Dermis blood vessel endothelial cell (primary cell): ENCODE data around the gene SMIM1. TPM values are rescaled to one million over a fixed set of nuclear protein-coding genes. Genes with fewer than 3 reads are reported as not detected.

Experiments
- DNase-seq: peaks from one replicate; pipeline ENCODE4 v3.0.0; 2010
- total RNA-seq: library from RNA; depleted of rRNA; stranded (reverse); fragments of >200 nt; gene quantifications from 2 replicates; pipeline ENCODE4 v1.2.3, GENCODE V29; 2014

Gene SMIM1
- total RNA-seq, 1 donor from 2014 or later = 1.5 TPM

GRCh38 chr1:3777647-3778589, 5.4 kb downstream of the SMIM1 start:
- DNase-seq = no peak

DNA sequence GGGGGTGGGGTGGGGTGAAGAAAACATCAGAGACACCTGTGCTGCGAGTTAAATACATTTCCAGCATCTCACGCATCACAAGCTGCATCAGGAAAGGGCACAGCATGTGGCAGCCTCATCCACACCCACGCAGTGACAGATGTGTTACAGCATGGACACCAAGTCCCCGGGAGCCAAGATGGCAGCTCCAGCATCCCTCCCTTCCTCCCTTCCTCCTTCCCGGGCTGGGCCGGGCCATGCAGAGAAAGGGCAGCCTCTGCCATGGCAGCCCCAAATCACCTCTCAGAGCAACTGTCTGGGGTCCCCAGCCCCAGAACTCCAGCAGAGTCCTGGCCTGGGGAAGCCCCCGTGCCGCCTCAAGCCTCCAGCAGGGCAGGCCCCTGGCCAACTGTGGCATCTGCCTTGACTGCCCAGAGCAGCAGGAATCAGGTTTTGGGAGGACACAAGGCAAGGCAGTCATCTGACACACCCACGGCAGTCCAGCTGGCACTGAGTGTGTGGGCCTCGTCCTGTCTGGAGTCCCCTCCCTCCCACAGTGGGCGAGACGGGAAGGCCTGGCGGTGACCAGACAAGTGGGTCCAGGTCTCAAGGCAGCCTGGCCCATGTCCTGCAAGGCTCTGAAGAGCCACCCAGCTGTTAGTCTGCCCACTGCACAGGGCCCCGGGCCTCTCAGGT, 6.2 kb downstream of the SMIM1 start:
- no peak for DNase-seq

- no peak for DNase-seq
Observed at GRCh38 chr1:3779265-3779911, 6.8 kb downstream of the SMIM1 start.

DNA sequence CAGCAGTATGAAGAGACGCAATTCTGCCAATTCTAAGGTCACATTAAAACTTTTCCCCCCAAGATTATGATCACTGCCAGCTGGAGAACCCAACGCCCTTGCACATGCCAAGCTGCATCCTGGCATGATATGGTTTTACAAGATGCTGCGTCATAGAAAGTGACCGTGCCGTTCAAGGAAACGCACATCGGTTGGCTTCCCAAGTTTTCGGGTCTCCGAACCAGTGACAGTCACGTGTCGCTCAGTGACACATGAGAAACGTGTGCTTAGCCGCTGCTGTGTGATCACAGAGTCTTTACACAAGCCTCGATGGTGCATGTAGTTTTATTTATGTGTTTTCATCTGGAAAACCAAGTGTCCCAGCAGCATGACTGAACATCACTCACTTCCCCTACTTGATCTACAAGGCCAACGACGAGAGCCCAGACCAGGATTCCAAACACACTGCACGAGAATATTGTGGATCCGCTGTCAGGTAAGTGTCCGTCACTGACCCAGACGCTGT, 7.4 kb downstream of the SMIM1 start:
- DNase-seq = no peak

- DNase-seq = no peak
Observed at GRCh38 chr1:3780901-3781300, 8.4 kb downstream of the SMIM1 start.

DNA sequence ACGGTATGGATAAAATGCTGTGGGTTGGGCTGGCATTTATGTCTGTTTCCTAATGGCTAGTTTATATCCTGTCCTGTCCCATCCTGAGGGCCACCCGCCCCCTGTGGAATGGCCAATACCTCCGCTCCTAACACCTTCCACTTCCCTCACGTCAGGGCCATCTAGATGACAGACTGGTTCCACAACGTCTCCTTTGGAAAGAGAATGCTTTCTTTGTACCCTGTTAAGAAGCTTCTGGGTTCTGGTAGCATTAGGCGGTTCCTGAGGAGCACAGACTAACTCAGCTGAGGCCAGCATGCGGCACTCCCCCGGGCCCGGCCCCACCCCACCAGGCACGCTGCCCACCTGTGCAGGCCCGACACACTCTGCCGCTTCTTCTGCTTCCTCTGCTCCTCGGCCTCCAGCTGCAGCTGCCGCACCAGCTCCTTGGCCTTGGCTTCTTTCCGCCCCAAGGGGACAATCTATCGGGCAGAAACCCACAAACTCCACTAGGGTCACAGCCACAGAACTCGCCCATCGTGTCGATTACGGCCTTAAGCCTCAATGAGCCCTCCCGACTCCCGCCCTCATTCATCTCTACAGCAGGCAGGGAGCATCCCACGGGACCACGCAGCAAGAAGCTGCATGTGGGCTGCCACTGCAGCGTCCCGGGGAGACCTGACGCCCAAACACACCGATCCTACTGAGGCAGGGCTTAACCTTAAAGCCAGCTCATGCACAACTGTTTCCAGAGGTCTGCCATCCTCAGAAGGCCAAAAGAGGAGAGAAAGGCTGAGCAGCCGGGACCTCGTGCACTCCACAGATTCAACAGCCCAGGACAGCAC, 11.3 kb downstream of the SMIM1 start:
- no peak for DNase-seq

GRCh38 chr1:3785045-3785444, 12.5 kb downstream of the SMIM1 start:
- no peak for DNase-seq

GRCh38 chr1:3785456-3786157, 13.1 kb downstream of the SMIM1 start:
- peak; percentile 36 for DNase-seq

- DNase-seq = no peak
Observed at GRCh38 chr1:3786468-3787348, 14.2 kb downstream of the SMIM1 start.

DNA sequence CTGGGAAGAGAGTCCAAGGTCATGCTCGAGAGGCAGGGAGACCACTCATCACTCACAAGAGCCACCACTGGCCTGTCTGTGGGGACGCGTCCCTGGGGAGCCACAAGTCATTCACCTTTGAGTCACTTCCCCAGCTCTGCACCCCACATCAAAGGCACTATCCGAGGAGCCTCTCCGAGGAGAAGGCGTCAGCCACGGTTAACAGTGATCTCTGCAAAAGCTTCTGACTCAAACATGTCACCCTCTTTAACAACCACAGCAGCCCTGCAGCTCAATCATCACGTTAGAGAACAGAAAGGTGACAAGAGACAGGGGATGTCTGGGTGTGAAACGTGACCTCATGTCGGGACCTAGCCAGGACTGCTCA, 14.8 kb downstream of the SMIM1 start:
- no peak for DNase-seq

DNA sequence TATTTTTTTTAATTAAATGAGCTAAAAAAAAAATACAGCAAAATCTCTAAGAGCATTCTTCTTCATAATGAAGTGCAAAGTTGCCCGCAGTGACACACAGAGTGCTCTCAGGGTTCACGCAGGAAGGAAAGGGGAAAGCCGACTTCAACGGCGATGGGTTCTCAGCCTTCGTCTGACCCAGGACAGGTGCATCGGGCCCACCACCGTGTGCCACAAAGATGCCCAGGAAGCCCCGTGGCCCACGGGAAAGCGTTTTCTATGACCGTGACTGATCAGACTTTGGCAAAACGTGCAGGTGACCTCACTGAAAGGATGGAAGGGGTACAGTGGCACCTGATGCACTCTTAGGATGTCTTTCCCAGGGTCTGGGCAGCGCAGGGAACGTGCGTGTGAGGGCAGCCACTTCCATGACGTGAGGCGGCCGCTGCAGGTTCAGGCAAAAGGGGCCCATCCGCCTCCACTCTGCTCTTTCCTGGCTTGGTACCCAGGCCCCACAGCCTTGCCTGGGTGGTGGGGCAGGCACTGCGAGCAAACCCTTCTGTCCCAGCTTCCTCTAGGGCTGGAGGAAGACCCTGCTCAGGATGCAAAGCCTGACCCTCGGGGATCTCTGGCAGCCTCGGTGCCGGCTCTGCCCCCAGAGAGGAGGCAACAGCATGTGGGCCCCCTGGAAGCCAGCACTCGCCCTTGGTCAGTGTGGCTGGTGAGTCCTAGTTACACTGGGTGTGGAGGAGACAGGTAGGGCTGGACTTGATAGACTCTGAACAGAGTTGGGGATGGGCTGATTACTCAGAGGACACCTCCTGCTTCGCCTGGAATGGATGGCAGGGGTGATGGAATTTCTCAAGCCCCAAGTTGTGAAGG, 15.4 kb downstream of the SMIM1 start:
- no peak for DNase-seq

- DNase-seq = no peak
Observed at GRCh38 chr1:3788756-3789420, 16.3 kb downstream of the SMIM1 start.

DNA sequence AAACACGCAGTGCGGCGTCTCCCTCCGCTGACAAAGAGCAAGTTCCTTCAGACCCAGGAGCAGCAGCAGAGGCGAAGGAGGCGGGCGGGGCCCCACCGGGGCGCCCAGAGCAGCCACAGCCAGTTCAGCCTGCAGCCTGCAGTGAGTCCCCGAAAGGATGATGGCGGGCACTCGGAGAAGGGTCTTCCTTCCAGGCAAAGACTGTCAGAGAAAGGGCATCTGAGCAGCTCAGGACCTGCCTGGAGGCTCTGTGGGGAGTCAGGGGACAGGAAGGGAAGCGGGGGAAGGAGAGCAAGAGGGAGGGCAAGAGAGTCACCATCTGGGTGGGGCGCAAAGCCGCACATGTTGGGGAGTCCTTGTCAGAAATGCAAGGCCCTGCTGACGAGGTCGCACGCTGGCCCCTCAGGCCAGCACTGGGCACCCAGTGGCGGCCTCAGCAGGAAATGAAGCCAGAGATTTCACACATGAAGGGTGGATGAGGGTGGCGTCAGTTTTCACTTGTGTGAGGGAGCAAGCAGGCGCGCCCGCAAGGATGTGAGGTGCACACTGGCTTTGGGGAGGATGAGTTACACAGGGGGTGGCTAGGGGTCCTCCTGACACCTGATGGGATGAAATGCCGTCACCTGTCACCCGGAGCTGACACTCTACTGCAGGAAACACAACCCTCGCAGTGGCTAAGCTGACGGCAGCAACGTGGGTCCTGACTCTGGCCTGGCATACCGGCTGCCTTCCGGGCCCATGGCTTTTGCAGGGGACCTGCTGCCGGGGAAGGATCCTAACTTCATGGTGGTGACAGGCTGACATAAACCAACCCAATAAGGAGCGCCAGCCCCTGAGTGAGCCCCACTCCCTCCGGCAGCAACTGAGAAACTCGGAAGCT, 17.1 kb downstream of the SMIM1 start:
- DNase-seq = no peak

GRCh38 chr1:3790500-3790923, 18.0 kb downstream of the SMIM1 start:
- no peak for DNase-seq

DNA sequence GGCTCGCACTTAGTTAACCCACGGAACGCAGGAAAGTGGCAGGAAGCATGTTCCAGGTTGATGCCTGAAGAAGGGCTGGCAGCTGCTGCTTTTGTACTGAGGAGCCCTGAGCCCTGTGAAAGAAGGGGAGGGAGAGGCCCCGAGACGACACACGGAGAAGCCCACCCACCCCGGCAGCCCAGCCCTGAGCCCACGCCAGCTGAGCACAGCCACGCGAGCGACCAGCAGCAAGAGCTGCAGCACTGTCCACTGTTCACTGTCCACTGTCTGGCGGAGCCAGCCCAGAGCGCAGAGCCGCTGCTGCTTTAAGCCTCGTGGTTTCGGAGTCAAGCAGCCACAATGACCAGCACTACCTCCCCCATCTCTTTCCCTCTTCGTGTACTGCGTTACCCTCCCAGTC, 18.4 kb downstream of the SMIM1 start:
- DNase-seq = no peak

DNA sequence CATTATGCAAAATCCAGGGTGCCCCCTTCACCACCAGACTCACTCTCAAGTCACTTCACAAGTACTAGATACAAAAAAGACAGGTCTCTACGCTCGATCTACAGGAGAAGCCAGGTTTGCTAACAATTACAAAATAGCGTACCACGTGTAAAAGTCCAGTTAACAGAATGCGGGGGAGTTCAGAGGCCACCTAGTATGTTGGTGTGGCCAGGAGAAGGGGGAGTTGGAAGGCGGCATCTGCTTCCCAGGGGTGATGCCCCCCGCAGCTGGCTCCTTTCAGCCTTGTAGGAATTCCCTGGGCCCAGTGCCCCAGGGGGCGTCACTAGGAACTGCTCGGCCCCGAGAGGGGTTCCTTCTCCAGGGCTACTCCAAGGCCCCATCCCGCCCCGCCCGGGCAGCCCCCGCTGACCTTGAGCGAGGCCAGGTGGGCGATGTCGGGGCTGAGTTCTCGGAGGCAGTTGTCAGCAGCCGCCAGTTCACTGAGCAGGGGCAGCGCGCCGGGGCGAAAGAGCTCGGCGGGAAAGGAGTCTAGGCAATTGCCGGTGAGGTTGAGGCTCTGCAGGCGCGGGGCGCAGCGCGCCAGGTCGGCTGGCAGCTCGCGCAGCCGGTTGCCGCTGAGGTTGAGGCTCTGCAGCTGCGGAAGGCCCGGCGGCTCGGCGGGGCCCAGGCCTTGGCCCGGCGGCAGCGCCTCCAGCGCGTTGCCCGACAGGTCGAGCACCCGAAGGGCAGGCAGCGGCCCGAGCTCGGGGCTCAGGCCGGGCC, 23.1 kb downstream of the SMIM1 start:
- no peak for DNase-seq
